ENCODE measurements around the gene USP54.

DNA sequence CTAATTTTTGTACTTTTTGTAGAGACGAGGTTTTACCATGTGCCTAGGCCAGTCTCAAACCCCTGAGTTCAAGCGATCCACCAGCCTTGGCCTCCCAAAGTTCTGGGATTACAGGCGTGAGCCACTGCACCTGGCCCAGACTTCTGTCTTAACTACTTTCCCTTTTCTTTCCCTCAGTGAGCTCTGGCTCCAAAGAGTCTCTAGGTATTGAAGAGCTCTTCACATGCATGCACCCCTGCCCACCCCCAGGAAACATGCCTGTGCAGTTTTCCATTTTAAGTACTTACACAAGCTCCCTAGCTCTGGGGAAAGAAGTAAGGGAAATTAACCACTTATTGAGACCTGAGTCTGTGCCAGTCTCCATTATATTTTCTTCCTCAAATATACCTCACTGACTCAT is 48.1 kb upstream of the USP54 start:
- TF ChIP-seq CTCF (IDR thresholded peaks at IDR 0.05) = no peak
- no peak for TF ChIP-seq POLR2A (IDR thresholded peaks at IDR 0.05)

All from Peyer's patch (tissue), 4 donors.